ENCODE measurements around the gene PLA2G3. TPM values are rescaled to one million over a fixed set of nuclear protein-coding genes. Genes with fewer than 3 reads are reported as not detected.
A peak's percentile ranks its signal among the peaks of the same experiment; 100 is the strongest.

PLA2G3 gene
- total and polyA plus RNA-seq, 2 experiments from 2014 or later = 18.0 to 34.5 TPM

- Histone ChIP-seq H3K4me1 (ENCODE audit: insufficient read depth) (peaks cover 13% of the 10 kb centered on the region), H3K79me2 (replicated peaks; ENCODE audit: insufficient read depth) (no peaks in the 10 kb centered on the region), H3K4me3 (peak overlapping the region; percentile 61; the same call in 1 of the 2 replicates), H3K36me3 (ENCODE audit: insufficient read depth) (no peaks in the 10 kb centered on the region), H2AFZ (peak overlapping the region; percentile 83), H3K4me2 (peak overlapping the region; percentile 76), H3K9me2 (ENCODE audit: insufficient read depth) (no peaks in the 10 kb centered on the region), H3K27ac (ENCODE audit: low read depth) (no peak overlapping the region), H4K20me1 (replicated peaks; ENCODE audit: insufficient read depth) (no peaks in the 10 kb centered on the region), H3K27me3 (ENCODE audit: insufficient read depth) (no peaks in the 10 kb centered on the region), H3F3A (replicated peaks; ENCODE audit: low read depth) (0 out of 2 replicates have a peak, but pooled peaks cover 6% of the 10 kb centered on the region)
- no peak for ATAC-seq
- Mint-ChIP-seq H3K27me3 (ENCODE audit: insufficient read depth, low read depth, poor library complexity) (peaks cover 21% of the 10 kb centered on the region), H3K27ac (no peak overlapping the region), H3K4me1 (peaks cover 14% of the 10 kb centered on the region), H3K4me3 (no peak overlapping the region), H3K36me3 (ENCODE audit: low read depth) (no peaks in the 10 kb centered on the region; the same call in 2 of the 3 replicates), H3K9me3 (no peaks in the 10 kb centered on the region)
- no peak for DNase-seq (ENCODE audit: low spot score)
- TF ChIP-seq ZNF331 (CRISPR knock-in tag; IDR thresholded peaks at IDR 0.05; ENCODE audit: low read depth) (no peak), REST (IDR thresholded peaks at IDR 0.05; ENCODE audit: unreplicated experiment) (no peak), STAT1 (IDR thresholded peaks at IDR 0.05; ENCODE audit: unreplicated experiment) (no peak), CREB1 (CRISPR knock-in tag; IDR thresholded peaks at IDR 0.05; ENCODE audit: low read depth) (no peak), ZNF114 (CRISPR knock-in tag; IDR thresholded peaks at IDR 0.05) (no peak), ZNF462 (CRISPR knock-in tag; IDR thresholded peaks at IDR 0.05) (no peak), JUNB (IDR thresholded peaks at IDR 0.05; ENCODE audit: unreplicated experiment) (no peak), ETS1 (IDR thresholded peaks at IDR 0.05) (no peak), POLR2AphosphoS5 (IDR thresholded peaks at IDR 0.05; ENCODE audit: low read depth) (no peak), EZH2 (IDR thresholded peaks at IDR 0.05; ENCODE audit: low read depth, unreplicated experiment) (no peak)
- TF ChIP-seq, protein P1, sequence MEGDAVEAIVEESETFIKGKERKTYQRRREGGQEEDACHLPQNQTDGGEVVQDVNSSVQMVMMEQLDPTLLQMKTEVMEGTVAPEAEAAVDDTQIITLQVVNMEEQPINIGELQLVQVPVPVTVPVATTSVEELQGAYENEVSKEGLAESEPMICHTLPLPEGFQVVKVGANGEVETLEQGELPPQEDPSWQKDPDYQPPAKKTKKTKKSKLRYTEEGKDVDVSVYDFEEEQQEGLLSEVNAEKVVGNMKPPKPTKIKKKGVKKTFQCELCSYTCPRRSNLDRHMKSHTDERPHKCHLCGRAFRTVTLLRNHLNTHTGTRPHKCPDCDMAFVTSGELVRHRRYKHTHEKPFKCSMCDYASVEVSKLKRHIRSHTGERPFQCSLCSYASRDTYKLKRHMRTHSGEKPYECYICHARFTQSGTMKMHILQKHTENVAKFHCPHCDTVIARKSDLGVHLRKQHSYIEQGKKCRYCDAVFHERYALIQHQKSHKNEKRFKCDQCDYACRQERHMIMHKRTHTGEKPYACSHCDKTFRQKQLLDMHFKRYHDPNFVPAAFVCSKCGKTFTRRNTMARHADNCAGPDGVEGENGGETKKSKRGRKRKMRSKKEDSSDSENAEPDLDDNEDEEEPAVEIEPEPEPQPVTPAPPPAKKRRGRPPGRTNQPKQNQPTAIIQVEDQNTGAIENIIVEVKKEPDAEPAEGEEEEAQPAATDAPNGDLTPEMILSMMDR (conservative IDR thresholded peaks at IDR 0.05; ENCODE audit: low read depth in 2 of 2) = no peak
These were observed 40.9 kb downstream of the PLA2G3 start for GRCh38 chr22:31099386-31099785.

All from GM23338 (cell line).